NCI-H460 (cell line): Measurements from ENCODE around the gene CD55. TPM values are rescaled to one million over a fixed set of nuclear protein-coding genes. Genes with fewer than 3 reads are reported as not detected.

Experiments
- DNase-seq: peaks from one replicate; pipeline ENCODE4 v3.0.0-alpha.2; 2016; ENCODE audit warnings: low read depth; ENCODE audit errors: extremely low read depth
- total RNA-seq: library from RNA; depleted of rRNA; stranded (reverse); fragments of >200 nt; shearing (Covaris generic); gene quantifications from 2 replicates; pipeline ENCODE4 v1.2.3, GENCODE V29; 2014

The CD55 gene
- total RNA-seq, 1 experiment from 2014 or later = 1,516 TPM

DNA sequence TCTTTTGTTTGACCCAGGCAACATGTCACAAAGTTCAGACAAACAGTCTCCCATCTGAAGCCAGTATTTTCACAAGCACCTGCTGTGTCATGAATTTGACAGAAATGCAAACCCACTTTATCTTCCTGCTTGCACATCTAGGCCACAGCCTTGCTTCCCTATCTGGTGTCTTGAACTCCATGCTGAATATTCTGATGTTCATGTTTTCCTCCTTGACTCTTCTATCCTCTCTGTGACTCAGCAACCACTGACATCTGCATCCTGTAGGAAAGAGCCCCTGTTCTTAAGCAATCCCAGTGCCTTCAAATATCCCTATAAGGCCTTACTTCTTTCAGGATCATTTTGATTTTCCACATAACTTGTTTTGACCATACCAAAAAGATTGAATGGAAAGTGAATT, 6.5 kb downstream of the CD55 start:
- no peak for DNase-seq

DNA sequence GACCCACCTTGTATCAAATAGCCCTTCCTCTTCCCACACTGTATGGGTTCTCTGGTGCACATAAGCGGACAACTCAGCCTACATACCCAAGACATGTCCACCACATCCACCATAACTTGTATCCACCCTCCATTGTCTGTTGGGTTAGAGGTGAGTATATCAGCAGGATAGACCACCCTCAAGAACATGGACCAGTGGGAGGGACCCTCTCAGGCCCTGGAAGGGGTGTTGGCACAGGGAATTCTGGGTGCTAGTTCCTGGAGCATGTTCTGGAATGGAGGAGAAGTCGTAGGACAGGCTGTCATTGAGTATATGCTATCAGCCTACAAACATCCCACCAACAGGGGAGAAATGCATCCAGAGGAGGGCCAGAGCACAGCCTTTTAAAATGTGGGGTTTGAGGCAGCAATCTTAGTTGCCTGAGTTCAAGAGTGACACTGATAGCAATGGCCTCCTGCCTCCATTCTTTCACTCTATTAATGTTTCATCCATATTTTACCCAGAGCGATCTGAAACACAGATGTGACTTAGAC, 7.5 kb downstream of the CD55 start:
- no peak for DNase-seq

DNA sequence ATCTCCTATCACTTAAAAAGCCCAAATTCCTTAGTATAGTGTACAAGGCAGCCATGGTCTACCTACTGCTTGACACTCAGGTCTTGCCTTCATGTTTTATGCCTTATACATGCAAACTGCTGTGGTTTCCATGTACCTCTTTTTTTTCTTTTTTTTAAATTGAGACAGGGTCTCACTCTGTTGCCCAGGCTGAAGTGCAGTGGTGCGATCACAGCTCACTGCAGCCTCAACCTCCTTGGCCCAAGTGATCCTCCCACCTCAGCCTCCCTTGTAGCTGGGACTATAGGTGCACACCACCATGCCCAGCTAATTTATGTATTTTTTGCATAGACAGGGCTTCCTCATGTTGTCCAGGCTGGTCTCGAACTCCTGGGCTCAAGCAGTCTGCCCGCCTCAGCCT, 8.0 kb downstream of the CD55 start:
- no peak for DNase-seq

DNA sequence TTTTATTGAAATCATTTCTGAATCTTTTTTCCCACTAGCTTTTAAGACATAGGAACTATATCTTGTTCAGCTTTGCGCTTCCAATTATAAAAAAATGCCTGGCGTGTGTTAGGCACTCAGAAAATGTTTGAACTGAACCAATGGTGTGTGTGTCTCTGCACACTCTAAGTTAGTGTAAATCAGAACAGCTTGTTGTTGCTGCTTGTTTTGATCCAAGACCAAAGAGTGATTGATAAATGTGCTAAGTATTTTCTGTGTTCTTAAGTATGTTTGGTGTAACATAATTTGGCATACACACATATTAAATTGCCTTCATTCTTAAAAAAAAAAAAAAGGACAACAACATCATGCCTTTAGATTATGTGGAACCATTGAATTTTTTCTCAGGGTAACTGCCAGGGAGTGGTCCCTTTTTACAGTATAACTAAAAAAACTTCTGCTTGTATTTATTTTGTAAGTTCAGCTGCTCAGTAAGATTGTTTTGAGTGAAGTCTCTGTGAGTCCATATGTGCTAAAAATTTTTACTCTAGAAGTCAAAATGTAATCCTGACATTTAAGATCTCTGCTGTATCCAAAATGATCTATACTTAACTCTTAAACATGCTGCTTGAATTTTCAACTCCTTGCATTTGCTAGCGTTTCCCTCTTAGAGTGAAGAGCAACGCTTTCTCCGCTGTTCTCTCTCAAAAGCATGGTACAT, 8.7 kb downstream of the CD55 start:
- DNase-seq = no peak

DNA sequence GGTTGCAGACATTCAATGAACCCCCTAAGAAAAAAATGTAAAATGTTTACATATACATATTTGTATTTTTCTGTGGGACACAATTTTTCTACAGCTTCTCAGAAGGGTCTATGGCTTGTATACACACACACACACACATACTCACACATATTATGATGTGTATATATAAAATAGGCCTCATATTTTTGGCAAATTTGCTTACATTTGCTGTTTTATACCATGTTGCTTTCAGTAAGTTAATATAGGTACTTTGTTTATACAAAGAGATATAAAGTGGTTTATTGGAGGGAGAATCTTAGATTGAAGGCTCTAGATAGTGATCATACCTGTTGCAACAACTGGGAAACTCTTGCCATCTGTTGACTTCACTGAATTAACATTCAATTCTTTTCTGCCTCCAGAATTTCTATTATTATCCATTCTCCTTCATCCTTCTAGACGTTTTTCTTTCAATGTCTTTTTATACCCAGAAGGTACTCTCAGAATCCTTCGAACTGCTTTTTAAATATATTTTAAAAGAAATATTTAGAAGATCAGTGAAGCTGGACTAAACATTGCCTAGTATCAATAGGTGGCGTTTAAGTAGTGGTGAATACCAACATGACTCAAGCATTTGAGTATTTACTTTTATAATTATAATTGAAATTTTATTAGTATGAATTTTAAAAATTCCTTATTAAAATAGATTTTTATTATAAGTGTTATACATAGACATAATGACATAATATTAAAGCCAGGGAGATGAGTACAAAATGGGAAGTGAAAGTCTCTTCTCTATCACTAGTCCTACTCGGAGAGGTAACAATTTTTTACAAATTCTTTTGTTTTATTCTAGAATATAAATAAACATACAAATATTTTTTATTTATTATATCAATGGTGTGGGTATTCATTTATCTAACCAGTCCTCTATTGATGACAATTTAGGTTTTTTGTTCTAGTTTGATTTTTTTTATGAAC, 10.2 kb downstream of the CD55 start:
- DNase-seq = no peak

DNA sequence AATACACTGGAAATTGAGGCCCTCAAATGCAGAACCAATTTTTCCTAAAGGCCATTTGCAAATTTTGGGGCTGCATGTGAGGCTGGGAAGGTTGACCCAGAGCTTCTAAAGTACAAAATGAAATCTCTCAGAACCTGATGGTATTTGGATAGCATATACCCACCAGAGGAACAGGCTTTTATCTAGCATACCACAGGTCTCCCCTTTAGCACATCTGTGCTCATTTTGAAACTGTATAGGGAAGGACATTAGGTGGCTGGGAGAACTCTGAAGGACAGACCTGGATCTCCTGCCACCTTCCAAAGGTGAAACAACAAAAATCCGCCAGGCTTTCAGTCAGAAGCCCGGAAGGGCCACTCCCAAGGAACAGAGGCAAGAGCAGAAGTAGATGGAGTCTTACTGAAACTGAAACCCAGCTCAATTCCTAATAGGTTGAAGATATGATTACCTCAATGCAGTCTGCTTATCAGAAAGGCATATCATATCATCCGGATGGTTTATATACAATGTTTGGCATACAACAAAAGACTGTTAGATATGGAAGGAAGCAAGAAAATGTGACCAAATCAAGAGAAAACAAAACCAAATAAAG, 11.6 kb downstream of the CD55 start:
- no peak for DNase-seq

DNA sequence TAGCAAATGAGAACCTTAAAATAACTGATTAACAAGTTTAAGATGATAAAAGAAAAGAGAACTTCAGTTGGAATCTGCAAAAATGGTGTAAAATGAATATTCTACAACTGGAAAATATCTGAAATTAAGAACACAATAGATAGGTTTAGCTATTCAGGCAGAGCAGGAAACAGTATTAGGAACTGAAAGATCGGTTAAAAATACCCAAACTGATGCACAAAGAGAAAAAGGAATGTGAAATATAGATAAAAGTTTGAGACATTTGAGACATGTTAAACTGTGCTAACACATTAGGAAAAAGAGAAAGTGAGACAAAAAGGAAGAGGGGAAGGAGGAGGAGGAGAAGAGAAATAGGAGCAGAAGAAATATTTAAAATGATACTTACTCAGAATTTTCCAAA, 12.1 kb downstream of the CD55 start:
- DNase-seq = no peak

DNA sequence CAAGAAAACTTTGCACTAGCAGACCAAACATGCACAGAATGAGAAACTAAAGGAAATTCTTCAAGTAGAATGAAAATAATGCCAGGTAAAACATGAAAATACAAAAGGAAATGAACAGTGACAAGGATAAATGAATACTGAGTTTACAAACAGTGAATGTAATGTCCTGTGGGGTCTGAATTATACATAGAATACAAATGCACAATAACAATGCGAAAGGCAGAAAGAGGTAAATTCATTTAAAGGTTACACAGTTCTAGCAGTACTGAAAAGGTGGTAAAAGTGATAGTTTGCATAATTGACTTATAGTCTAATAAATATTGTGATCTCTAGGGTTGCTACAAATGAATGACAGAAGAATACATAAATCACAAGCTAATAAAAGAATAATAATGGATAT, 12.9 kb downstream of the CD55 start:
- DNase-seq = no peak

DNA sequence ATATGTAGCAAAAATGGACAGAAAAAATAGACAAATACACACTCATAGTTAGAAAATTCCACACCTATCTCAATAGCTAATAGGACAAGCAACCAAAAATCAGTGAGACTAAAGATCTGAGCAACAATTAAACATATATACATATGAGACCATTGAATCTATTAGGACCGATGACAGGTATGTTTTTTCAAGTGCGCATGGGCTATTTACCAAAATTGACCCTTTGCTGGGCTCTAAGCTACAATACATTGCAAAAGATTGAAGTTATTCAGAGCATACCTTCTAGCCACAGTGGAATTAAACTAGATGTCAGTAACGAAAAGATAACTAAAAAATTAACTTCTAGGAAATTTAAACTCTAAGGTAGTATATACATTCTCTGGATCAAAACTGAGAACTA, 13.7 kb downstream of the CD55 start:
- no peak for DNase-seq

DNA sequence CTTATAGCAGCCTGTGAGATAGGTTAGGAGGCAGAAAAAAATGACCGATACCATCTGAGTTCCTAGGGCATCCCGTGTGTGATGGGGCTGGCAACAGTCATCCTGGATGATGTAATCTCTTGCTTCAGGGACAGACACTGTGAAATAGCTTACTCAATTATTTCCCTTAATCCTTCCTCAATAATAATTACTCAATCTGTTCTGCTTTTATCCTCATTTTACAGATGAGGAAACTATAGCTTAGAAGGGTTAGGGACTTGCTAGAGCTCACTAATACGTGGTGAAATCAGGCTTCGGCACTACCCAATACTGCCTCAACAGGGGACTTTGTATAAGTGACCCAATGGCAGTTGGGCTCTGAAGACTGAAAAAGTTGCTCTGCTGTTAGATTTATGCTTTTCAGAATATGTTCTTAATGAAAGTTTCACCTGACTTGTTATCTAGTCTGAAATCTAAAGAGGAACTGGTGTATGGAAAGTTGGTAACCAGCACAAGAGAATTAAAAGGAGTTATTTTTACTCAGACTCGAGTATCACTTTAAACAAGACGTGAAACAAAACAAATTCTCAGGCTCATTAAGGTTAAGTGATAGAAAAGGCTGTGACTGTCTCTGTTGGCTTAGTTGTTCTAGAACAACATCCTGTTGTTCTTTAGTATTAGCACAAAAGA, 14.4 kb downstream of the CD55 start:
- DNase-seq = no peak

DNA sequence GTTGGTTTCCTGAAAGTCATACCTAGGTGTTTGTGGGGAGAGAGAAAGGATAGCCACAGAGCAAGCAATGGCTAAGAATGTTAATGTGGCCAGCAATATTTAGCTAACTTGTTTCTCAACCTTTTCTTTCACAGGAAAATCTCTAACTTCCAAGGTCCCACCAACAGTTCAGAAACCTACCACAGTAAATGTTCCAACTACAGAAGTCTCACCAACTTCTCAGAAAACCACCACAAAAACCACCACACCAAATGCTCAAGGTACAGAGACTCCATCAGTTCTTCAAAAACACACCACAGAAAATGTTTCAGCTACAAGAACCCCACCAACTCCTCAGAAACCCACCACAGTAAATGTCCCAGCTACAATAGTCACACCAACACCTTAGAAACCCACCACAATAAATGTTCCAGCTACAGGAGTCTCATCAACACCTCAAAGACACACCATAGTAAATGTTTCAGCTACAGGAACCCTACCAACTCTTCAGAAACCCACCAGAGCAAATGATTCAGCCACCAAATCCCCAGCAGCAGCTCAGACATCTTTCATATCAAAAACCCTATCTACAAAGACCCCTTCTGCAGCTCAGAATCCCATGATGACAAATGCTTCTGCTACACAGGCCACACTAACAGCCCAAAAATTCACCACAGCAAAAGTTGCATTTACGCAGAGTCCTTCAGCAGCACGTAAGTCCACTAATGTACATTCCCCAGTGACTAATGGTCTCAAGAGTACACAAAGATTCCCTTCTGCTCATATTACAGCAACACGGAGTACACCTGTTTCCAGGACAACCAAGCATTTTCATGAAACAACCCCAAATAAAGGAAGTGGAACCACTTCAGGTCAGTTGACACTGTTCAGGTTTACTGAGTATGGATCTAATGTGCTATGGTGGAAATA, 15.3 kb downstream of the CD55 start:
- no peak for DNase-seq

DNA sequence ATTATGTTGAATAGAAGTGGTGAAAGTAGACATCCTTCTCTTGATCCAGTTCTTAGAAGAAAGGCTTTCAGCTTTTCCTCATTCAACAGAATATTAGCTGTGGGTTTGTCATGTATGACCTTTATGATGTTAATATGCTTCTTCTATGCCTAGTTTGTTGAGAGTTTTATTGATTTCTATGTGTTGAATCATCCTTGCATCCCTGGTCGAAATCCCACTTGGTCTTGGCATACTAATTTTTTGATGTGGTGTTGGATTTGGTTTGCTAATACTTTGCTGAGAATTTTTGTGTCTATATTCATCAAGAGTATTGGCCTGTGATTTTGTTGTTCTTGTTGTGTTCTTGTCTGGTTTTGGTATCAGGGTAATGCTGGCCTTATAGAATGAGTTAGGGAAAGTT, 20.9 kb downstream of the CD55 start:
- no peak for DNase-seq

DNA sequence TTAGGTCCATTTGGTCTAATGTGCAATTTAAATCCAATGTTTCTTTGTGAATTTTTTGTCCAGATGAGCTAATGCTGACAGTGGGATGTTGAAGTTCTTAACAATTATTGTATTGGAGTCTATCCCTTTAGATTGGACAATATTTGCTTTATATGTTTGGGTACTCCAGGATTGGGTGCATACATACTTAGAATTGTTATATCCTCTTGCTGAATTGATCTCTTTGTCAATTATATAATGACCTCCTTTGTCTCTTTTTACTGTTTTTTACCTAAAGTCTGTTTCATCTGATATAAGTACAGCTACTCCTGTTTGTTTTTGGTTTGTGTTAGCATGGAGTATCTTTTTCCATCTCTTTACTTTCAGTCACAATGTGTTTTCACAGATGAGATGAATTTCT, 22.2 kb downstream of the CD55 start:
- DNase-seq = no peak

DNA sequence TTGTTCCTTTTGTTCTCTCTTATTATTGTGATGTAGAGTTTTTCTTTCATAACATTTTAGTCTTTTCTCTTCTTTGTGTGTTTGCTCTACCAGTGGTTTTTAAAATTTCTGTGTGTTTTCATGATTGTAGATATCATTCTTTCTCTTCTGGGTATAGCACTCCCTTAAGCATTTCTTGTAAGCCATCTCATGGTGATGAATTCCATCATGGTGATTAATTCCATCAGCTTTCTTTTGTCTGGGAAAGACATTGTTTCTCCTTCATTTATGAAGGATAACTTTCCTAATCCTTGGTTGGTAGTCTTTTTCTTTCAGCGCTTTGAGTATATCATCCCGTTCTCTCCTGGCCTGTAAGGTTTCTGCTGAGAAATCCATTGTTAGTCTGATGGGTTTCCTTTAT, 22.7 kb downstream of the CD55 start:
- DNase-seq = no peak

DNA sequence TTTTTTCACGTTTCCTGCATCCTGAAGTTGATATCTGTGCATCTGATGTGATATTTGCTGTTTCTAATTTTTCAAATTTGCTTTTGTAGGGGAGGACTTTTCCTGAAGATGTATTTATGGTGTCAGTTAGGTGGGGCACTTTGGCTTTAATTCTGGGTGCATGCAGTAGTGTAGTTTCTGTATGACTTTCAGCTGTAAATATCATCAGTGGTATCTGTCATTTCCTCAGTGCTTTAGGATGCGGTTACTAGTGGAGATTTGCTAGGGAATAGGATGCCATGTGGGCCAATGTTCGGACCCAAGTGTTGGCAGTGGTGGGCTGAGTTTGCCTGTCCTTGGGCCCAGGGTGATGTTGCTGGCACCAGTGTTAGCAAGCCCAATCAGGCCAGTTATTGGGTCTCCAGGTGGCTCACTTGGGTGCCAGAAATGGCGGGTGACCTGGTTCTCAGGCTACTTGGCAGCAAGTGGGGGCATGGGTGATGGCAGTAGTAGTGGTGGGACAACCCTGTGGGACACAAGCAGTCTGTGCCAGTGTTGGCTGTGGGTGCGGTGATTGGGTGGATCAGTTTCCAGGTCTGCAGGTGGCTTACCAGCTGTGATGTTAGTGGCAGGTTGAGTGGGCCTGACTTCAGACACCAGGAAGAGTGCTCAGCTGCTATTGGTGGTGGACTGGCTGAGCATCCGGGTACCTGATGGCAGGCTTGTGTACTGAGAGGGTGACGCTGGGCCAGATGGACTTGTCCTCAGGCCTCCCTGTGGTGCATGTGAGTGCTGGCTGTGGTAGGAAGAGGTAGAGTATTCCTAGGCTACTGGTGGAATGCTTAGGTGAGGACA, 24.4 kb downstream of the CD55 start:
- DNase-seq = no peak

DNA sequence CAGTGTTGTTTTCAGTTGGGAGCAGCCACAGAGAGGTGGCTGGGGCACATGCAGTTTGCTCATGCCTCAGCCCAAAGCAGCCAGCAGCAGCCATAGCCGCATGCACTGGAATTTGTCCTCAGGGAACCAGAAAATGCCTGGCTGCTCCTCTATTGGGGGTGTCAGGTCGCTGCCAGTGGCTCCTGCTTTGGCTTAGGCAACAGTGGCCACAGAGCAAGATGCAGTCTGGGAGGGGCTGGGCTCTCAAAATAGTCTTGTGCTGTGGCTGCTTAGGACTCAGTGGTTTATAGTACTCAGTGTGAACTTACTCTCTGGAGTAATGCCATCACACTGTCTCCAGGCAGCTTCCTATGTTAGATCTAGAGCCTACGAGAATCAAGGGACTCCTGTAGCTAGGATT, 25.0 kb downstream of the CD55 start:
- no peak for DNase-seq

DNA sequence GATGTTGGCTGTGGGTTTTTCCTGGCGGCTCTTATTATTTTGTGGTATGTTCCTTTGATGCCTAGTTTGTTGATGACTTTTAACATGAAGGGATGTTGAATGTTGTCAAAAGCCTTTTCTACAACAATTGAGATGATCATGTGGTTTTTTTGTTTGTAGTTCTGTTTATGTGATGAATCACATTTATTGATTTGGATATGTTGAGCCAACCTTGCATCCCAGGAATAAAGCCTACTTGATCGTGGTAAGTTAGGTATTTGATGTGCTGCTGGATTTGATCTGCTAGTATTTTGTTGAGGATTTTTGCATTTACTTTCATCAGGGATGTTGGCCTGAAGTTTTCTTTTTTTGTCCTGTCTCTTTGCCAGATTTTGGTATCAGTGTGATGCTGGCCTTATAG, 28.5 kb downstream of the CD55 start:
- no peak for DNase-seq

DNA sequence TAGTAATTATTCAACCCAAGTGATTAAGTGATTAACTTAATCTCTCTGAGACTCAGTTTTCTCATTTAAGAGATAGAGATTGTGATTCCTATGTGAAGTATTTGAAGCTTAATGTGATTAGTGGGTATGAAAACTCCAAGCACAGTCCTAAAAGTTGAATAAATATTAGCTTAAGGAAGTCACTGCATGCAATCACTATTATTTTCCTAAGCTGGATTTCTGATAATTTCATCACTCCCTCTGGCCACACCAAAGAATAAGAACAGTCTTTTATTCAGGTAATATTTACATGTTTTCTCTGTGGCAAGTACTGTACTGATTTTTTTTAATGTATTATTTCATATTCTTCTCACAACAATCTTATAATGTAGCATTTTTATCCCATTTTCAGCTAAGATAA, 31.1 kb downstream of the CD55 start:
- DNase-seq = peak; percentile 59

DNA sequence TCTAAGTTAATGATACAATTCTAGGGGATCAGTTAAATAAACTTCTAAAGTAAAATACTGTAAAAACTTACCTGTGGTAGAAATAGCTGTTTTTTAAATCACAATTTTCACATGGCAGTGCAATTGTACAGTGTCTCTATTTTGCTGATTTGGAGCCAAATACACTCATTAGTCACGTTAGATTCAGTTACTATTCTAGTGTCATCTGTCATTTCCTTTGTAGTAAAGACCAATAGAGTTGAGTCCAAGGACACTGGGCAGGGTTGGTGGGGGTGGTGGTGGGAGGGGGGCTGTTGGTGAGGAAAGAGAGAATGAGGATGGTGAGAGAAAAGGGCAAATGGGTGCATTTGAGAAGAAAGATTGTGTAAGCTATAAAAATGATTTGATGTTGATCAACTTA, 33.6 kb downstream of the CD55 start:
- DNase-seq = no peak
